HG03175 (cell line): ENCODE data around the gene KCNK6.
"Not testable (repeated sequence)": the region's sequence is repeated elsewhere in the genome, so short reads cannot be mapped to it uniquely, and the experiment has no call there.

Experiments used
- ATAC-seq: cut with Tn5 transposase; IDR thresholded peaks from one replicate; pipeline ENCODE4 v1.9.1; 2021; ENCODE audit warnings: mild to moderate bottlenecking, moderate library complexity; ENCODE audit not compliant: unreplicated experiment

Gene KCNK6

DNA sequence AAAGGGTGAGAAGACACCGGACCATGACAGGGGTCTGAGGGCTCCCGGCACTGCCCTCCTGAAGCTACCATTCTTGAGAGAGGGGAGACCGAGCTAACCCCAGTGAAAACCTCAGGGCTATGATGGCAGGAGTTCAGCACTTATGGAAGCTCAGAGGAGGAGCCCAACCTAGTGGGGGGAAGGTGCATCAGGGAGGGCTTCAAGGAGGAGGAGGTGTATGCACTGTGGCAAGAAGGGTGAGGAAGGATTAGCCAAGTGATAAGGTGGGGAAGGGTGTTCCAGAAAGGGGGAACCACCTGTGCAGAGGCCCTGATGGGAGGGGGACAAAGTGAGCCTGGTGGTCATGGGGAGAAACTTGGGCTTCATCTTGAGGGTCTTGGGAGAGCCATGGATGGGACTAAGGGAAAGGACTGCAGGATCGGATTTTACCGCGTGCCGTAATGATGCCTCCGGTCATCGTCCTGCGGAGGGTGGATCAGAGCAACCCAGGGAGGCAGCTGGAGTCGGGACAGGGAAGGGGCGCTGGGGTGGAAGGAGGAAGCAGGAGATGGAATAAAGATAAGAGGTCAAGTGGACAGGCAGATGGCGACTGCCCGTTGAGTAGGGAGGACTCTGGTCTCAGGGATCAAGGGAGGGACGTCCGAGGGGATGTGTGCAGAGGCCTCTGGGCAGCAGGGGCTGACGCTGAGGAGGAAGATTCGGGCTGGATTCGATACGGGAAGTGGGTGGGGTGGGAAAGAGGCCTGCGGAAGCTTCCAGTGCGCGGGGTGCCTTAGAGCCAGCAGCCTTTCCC, 41.4 kb downstream of the KCNK6 start:
- no peak for ATAC-seq

DNA sequence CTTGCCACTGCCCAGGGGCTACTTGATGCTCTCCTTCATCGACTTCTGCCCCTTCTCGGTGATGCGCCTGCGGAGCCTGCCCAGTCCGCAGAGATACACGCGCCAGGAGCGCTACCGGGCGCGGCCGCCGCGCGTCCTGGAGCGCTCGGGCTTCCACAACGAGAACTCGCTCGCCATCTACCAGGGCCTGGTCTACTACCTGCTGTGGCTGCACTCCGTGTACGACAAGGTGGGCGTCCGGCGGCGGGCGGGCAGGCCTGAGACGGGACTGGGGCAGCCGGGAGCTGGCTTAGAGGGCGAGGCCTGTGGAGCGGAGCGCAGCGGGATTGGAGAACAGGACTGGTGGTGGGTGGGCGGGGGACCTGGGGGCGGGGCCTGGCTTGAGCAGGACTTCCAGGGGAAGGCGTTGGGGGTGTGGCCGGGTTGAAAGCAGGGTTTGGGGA, 42.0 kb downstream of the KCNK6 start:
- peak; percentile 64 for ATAC-seq

DNA sequence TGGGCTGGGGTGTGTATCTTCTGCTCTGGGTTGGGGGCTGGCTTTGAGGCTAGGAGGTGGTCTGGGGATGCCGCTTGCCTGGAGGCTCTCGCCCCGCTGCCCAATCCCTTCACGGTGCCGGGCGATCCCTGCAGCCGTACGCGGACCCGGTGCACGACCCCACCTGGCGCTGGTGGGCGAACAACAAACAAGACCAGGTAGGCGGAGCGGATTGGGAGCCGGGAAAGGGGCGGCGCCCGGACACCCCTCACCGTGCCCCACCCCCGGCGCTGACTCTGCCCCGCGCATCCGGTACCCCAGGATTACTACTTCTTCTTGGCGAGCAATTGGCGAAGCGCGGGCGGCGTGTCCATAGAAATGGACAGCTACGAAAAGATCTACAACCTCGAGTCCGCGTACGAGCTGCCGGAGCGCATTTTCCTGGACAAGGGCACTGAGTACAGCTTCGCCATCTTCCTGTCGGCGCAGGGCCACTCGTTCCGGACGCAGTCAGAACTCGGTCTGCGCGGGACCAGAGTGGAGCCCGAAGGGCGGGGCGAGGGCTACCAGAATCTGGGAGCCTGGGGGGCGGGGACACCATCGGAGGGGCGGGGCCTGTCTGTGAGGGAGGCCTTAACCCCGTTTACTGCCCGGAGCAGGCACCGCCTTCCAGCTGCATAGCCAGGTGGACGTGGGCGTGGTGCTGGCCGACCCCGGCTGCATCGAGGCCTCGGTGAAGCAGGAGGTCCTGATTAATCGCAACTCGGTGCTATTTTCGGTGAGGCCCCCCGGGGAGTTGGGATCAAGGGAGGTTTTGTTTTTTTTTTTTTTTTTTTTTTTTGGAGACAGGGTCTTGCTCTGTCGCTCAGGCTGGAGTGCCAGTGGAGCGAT, 42.7 kb downstream of the KCNK6 start:
- ATAC-seq, result peak; percentile 43

DNA sequence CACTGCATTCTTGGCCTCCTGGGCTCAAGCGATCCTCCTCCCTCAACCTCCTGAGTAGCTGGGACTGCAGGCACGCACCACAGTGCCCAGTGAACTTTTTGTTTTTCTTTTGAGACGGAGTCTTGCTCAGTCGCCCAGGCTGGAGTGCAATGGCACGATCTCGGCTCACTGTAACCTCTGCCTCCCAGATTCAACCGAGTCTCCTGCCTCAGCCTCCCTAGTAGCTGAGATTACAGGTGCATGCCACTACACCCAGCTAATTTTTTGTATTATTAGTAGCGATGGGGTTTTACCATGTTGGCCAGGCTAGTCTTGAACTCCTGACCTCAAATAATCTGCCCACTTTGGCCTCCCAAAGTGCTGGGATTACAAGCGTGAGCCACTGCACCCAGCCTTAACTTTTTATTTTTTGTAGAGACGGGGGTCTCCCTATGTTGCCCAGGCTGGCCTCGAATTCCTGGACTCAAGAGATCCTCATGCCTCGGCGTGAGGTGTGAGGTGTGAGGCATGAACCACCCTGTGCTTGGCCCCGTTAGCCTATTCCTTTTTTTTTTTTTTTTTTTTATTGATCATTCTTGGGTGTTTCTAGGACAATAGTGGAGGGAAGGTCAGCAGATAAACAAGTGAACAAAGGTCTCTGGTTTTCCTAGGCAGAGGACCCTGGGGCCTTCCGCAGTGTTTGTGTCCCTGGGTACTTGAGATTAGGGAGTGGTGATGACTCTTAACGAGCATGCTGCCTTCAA, 43.5 kb downstream of the KCNK6 start:
- ATAC-seq, result not testable (repeated sequence)

DNA sequence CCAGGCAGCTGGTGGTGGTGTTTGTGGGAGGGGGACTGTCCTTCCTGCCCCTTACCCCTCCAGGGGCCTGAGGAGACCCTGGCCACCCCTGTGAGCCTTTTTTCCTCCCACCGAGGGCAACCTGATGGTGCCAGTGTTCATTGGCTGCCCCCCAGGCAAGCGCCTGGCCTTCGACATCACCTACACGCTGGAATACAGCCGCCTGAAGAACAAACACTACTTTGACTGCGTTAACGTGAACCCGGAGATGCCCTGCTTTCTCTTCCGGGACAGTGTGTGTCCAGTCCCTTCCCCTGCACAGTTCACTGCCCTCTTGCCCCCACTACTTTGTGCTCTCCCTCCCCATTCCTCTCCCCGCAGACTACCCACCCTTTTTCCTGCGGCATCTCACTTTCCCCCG, 47.4 kb downstream of the KCNK6 start:
- ATAC-seq, result no peak

DNA sequence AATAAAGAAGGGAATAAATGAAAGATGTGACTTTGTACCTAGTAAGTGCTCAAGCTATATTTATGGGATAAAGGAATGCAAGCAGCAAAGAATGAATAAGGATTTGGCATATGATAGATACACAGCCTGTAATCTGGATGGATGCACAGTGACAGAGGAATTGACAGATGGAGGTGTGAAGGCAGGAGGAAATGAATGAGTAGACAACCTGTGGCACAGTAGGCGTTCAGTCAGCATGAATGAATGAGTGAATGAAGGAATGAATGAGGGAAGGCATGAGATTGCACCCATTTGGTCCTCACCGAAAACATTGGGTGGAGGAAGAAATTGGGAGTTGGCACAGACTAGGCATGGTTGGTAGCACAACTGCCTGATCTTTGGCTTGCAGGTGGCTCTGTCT, 49.9 kb downstream of the KCNK6 start:
- ATAC-seq, result no peak

DNA sequence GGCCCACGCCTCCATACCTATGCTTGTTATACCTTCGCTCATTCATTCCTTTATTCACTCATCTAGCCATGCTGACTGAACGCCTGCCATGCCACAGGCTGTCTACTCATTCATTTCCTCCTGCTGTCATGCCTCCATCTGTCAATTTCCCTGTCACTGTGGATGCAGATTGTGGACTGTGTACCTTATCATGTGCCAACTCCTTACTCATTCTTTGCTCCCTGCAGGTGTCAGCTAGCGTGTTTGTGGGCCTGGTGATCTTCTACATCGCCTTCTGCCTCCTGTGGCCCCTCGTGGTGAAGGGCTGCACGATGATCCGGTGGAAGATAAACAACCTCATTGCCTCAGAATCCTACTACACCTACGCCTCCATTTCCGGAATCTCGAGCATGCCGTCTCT, 50.7 kb downstream of the KCNK6 start:
- no peak for ATAC-seq

DNA sequence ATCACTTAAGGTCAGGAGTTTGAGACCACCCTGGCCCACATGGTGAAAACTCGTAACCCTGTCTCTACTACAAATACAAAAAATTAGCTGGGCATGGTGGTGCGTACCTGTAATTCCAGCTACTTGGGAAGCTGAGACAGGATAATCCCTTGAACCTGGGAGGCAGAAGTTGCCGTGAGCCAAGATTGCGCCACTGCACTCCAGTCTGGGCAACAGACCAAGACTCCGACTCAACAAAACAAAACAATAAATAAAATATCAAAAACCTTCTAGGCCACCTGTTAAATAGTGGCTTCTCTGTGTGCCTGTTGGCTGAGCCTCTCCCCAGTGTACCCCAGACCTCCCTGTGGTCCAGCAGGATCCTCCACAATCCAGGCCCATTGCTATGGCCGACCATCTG, 51.4 kb downstream of the KCNK6 start:
- no peak for ATAC-seq

DNA sequence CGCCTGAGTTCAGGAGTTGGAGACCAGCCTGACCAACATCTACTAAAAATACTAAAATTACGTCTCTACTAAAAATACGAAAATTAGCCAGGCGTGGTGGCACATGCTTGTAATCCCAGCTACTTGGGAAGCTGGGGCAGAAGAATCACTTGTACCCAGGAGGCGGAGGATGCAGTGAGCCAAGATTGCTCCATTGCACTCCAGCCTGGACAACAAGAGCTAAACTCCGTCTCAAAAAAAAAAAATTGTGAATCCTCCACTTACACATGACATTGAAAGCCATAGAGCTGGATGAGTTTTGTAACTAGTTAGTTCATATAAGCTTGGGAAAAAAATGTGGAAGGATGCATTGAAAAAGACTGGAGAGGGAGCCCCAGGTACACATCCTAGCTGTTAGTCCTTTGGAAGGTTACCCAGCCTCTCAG, 54.3 kb downstream of the KCNK6 start:
- no peak for ATAC-seq

DNA sequence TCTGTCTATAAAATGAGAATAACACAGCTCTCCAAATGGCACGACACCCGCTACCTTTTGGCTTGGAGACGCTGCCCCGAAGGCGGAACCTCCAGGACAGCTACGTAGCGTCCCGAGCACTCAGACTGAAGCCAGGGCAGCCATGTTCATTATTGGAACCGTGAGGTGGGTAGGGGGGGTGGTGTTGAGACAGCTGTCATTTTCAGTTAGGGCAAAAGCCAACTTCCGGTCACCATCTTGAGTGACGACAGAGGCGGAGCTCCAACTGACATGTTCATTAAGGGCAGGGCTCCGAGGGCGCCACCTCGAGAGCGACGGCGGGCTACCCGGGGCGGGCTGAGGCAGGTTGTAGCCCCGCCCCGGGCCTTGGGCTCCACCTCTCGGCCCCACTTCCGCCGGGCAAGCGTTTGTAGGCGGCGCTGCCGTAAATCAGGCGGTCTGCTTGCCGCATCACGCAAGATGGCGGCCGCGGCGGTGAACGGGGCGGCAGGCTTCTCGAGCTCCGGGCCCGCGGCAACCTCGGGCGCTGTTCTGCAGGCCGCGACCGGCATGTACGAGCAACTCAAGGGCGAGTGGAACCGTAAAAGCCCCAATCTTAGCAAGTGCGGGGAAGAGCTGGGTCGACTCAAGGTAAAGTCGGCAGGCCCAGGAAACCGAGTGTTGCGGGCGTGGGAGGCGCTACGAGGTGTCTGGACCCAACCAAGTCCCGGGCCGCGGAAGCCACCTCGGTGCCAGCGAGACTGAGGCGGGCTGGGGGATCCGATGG, 54.9 kb downstream of the KCNK6 start, which contains the start of gene PSMD8:
TSS of gene PSMD8 (plus strand) at position 240 of the 766 bp plus-strand sequence. CDS start at position 271, 31 bp downstream.
- peak; percentile 92 for ATAC-seq

DNA sequence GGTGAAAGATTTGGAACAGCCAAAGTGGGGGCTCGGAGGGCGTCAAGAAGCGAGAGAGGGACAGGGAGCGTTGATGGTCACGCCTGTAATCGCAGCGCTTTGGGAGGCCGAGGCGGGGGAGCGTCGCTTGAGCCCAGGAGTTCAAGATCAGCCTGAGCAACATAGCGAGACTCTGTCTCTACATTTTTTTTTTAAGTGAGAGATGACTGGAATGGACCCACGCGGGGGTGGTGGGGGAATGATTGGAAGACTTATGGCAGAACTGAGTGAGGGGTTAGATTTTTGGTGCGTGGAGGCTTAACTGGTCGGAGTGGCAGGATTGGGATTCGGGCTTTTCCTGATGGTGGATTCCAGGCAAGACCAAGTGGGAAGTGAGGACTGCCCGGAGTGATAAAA, 55.5 kb downstream of the KCNK6 start:
- no peak for ATAC-seq

DNA sequence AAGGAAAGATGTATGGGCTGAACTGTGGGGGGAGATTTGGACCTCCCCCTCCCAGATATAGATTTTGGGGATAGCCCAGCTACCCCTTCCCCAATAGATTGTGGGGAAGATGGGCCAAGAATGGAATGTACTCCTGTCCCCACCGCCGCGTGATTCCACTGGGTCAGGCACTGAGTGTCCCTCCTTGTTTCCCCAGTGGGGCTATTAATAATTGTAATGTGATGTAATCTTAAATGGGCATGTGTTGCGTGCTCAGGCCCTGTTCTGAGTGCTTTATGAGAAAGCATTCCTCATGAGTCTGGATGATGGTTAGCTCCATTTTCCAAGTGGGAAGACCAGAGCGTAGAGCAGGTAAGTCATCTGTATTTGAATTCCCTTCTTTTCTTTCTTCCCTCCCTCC, 56.1 kb downstream of the KCNK6 start:
- no peak for ATAC-seq

DNA sequence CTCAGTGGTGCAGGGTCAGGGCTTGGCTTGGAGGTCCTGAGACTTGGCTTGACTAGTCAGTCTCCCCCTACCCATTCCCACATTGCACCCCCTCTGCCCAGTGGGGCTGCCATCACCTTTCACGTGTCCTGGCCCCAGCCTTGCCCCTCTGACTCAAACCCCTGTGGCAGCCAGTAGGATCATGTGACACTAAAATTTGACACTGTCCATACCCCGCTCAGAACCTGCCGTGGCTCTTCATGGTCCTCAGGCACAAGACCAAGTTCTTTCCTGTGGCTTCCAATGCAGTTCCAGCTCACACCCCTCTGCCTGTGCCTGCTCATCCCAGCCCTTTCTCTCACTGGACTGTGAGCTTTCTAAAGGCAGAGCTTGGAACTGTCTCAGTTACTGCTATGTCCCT, 56.9 kb downstream of the KCNK6 start:
- ATAC-seq, result no peak

DNA sequence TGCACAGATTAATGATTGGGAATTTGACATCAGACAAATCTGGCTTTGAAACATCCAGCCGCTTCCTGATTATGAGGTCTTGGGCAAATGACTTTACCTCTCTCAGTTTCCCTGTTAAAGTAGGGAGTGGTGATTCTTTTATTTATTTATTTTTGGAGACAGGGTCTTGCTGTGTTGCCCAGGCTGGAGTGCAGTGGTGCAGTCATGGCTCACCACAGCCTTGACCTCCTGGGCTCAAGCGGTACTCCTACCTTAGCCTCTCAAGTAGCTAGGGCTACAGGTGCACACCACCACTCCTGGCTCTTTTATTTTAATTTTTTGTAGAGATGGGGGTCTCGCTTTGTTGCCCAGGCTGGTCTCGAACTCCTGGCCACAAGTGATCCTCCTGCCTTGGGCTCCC, 57.4 kb downstream of the KCNK6 start:
- no peak for ATAC-seq

DNA sequence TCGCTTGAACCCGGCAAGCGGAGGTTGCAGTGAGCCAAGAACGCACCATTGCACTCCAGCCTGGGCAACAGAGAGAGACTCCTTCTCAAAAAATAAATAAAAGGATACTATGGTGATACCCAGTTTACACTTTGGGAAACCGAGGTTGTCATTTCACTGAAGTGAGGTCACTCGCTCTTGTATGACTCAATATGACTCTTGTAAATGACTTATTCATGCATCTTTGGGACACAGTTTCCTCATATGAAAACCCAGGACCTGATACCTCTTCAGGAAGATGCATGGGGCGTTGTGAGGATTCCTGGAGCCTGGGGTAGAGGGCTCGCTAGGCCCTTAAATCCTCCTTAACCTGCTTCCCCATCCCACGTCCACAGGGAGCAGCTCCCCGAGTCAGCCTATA, 59.2 kb downstream of the KCNK6 start:
- ATAC-seq, result no peak

DNA sequence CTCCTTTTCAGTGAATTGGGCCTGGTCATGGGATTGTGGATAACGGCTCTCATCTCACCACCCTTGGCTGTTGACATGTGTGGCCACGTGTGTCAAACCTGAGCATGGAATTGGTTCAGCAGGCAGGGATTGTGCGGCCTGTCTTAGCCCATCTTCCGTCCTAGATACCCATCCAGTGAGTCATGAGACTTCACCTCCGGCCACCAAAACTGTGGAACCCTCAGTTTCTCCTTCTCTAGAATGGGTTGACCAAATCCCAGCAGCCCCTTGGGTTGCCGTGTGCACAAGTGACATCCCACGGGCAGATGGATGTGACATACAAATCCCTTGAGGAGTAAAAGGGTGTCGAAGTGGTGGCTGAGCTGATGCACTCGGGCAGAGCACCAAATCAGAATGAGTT, 61.5 kb downstream of the KCNK6 start:
- no peak for ATAC-seq
